WTC11 (cell line): ENCODE measurements around the gene C10orf67.

ENCODE experiments used
- CREB1 ChIP-seq: sonication (generic); formaldehyde crosslinking; IDR thresholded peaks from 2 replicates; pipeline ENCODE4 v1.8.0; 2023; ENCODE audit warnings: mild to moderate bottlenecking, missing genetic modification reagents
- CTCF ChIP-seq: fragments of 200-600 bp; IDR thresholded peaks from 2 replicates; pipeline ENCODE4 v1.8.0; 2022; ENCODE audit warnings: antibody characterized with exemption
- E2F5 ChIP-seq: sonication (generic); formaldehyde crosslinking; IDR thresholded peaks from 2 replicates; pipeline ENCODE4 v1.8.1; 2022; ENCODE audit warnings: mild to moderate bottlenecking, moderate library complexity, missing genetic modification reagents
- ESRRA ChIP-seq: sonication (generic); formaldehyde crosslinking; IDR thresholded peaks from 2 replicates; pipeline ENCODE4 v1.8.1; 2022; ENCODE audit warnings: mild to moderate bottlenecking, missing genetic modification reagents, borderline replicate concordance
- SP1 ChIP-seq: sonication (generic); formaldehyde crosslinking; conservative IDR thresholded peaks from 2 replicates; pipeline ENCODE4 v1.8.1; 2022; ENCODE audit warnings: missing genetic modification reagents
- ZNF281 ChIP-seq: sonication (generic); formaldehyde crosslinking; IDR thresholded peaks from 2 replicates; pipeline ENCODE4 v1.8.0; 2023; ENCODE audit warnings: mild to moderate bottlenecking, missing genetic modification reagents

DNA sequence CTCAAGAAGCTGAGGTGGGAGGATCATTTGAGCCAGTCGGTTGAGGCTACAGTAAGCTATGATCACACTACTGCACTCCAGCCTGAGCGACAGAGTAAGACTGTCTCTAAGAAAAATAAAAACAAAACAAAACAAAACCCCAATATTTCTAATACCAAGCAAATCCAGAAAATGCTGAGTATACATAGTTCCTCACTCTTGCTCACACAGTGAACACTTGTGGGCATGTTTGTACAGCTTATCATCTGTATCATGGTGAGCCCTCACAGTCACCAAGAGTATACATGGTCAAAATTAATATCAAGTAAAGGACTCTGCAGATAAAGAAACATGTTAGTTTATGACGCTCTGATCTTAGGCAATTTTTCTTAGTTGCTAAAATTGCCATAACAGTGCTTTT, 41.5 kb upstream of the C10orf67 start:
- TF ChIP-seq SP1 (CRISPR knock-in tag) (no peak), CTCF (no peak), CREB1 (no peak), ESRRA (no peak), E2F5 (CRISPR knock-in tag) (no peak), ZNF281 (CRISPR knock-in tag) (no peak)
